HG03521 (cell line): Measurements from ENCODE around the gene STON2.

ENCODE experiments used
- ATAC-seq: cut with Tn5 transposase; IDR thresholded peaks from one replicate; pipeline ENCODE4 v1.9.1; 2021; ENCODE audit warnings: mild to moderate bottlenecking, moderate library complexity; ENCODE audit not compliant: unreplicated experiment

The STON2 gene

DNA sequence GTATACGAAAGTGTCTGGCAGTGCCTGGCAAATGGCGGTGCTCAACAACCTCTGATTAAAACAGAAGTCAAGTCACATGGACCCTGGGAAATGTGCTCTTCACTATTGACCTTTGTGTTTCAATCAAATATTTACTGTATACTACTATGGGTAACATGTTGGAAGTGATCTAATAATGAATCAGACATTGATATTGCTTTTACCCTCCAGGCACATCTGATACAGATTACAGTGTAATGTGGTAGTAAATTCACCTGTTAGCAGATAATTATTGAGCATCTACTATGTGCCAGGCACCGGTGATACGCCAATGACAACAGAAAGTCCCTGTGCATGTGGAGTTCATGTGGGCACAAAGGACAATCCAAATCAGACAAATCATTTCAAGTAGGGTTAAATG lies 63.1 kb downstream of the STON2 start:
- ATAC-seq: no peak

GRCh38 chr14:81336009-81336408 lies 64.1 kb downstream of the STON2 start:
- no peak for ATAC-seq

DNA sequence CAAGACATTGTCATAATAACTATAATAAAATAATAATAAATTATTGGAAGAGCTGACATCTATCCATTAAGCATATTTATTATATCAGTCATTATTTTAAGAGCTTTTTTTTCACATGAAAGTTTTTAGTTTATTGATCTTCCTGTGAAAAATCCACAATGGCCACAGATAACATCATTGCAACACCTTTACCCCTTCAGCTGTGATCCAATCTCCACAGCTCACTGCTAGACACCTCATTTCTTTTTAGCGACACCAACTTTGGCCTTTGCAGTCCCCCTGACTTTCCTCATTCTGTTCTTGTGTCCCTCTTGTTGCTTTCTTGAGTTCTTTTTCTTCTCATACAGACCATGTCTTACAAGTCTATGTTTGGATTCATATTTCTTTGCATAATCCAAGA lies 67.4 kb downstream of the STON2 start:
- no peak for ATAC-seq

DNA sequence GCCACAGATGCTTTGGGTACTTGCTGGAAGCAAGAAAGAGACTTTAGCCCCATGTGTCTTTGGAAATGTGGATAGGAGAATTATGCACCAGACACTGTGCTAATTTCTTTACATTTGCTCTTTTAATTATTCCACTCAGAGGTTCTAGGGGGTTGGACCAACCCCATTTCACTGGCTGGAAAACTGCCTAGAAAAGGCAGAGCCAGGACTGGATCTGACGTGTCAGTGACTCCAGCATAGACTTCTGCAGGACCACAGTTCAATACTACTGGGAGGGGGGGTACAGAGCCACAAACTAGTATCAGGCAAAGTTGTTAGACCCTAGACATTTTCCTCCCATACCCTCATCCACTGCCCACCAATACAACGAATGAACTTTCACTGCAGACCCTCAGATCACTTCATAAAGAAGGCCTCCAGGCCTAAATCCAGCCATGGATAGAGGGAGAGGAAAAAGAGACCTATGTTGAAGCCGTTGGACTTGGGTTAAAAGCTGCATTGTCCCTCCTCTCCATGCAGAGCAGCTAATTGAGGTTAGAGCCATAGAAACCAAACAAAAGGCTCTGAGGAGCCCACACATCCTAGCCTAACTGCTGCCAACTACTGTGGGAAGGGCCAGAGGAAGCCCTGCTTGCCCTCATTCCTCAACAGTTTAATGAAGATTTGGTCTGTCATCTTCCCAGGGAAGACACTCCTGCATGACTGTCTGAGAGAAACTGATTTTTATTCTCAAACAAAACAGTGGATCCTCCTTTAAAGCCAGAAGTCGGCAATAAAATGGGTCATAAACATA lies 68.7 kb downstream of the STON2 start:
- no peak for ATAC-seq

GRCh38 chr14:81330619-81331122 lies 69.5 kb downstream of the STON2 start:
- ATAC-seq: no peak

- ATAC-seq: no peak
Measured at GRCh38 chr14:81329640-81330381, 70.3 kb downstream of the STON2 start.

DNA sequence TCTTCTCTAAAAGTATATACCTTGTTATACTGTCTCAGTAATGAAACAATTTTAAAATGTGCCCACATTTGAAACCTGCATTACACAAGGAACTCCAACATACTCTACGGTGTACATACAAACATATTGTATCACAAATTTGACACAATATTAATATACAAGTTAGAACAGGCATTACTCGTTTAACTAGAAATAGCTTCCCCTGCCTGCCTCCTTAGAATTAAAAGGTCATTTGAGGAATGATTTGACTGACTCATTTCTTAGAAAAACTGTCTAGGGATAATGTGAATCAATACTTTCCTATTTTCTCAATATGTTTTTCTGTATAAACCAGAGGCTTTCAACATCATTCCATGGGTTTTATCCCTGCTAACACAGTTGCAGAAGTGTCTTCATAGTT lies 73.7 kb downstream of the STON2 start:
- no peak for ATAC-seq

GRCh38 chr14:81324011-81324410 lies 76.1 kb downstream of the STON2 start:
- no peak for ATAC-seq

- ATAC-seq: no peak
Measured at GRCh38 chr14:81323093-81323492, 77.0 kb downstream of the STON2 start.

DNA sequence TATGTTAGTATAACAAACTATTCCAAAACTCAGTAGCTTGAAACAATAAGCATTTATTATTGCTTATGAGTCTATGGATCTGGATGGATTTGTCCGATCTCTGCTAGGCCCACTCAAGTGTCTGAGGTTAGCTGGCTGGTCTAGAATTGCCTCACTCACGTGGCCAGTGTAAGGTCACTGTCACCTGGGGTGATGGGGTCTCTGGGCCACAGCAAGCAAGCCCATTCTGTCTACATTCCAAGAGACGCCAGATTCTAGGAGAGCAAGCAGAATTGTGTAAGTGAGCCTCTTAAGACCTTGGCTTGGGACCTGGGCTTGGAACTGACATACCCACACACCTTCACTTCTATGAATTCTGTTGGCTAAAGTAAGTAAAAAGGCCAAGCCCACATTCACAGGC lies 80.2 kb downstream of the STON2 start:
- no peak for ATAC-seq

- no peak for ATAC-seq
Measured at GRCh38 chr14:81319314-81319713, 80.8 kb downstream of the STON2 start.

DNA sequence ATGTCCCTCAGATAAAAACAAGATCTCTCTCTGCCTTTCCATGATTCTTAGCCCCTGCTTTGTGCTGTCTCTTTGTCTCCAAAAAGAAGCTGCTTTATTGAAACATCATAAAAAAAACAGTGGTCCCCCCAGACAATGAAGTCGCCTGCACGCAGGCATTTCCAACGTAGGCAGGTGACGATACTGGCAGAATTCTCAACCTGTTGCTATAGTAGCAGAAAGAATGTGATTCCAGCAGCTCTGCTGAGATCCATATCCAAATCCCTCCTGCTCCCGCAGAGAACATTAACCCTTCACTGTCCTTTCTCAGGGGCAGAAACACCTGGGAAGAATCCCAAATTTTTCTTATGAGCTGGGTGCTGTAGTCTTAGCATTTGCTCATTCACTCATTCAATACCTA lies 84.8 kb downstream of the STON2 start:
- no peak for ATAC-seq

- no peak for ATAC-seq
Measured at GRCh38 chr14:81314443-81315175, 85.5 kb downstream of the STON2 start.

DNA sequence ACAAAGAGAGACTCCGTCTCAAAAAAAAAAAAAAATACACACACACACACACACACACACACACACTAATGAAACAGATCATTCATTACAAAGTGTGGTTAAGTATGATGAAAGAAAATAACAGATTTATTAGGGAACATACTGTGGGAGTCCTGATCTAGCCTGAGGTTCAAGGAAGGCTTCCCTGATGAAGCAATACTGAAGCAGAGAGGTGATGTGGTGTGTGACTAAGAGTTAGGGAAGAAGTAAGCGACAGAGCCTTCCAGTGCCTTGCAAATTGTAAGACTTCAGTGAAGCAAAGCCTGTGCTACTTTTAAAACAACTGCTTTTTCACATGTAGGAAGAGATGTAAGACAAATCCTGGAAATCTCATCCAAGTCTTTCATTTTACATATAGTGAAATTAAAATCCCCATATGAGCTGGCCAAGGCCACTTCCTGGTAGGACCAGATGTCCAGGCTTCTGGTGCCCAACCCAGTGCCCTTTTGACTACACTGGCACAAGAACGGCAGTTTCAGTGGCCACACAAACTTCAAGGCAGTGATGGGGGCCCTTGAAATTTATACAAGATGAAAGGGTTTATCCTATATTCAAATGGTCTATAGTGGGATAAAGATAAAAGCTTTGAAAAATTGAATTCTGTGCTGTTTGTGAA lies 86.2 kb downstream of the STON2 start:
- ATAC-seq: no peak

GRCh38 chr14:81313200-81313599 lies 86.9 kb downstream of the STON2 start:
- ATAC-seq: no peak

DNA sequence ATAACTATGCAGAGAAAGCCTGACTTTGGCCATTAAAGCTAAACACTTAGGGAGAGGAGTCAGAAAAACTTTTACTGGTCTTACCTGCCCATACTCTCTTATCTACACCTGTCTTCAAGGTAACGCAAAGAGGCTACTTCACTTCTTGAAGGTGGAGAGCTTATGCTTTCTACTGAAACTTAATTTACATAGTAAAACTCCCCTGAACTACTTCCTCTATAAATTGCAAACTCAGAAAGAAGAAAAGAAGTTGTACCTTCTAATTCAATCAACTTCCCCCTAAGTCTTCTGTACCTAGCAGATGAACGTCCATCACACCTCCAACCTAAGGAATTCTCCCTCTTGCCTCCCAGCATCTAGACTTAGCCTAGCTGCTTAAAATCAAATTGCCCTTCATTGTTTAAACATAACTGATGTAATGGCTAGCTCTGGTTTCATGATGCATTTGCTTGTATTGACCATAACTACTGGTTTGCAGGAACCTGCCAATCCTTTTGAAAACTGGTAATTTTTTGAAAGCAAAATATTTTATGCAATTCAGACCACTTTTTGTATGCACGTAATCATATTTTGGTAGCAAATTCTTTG lies 87.7 kb downstream of the STON2 start:
- no peak for ATAC-seq

DNA sequence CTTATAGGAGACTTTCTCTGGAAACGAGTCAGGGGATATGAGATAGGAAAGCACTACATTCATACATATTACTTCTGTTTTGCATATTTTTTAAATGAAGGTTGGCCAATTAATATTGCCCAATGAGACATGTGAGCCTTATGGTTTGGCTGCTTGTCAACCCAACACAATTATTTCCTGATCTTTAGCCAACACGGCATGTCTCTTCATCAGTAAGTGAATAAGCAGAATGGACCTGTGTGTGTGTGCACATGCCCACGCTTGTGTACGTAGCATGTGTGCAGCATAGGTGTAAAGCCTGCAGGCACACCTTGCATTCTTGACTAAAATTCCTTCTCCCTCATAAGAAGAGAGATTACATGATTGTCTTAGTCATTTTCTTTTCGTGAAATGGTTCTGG lies 88.3 kb downstream of the STON2 start:
- ATAC-seq: no peak

- no peak for ATAC-seq
Measured at GRCh38 chr14:81311141-81311540, 89.0 kb downstream of the STON2 start.

GRCh38 chr14:81310606-81311005 lies 89.5 kb downstream of the STON2 start:
- ATAC-seq: no peak

- ATAC-seq: no peak
Measured at GRCh38 chr14:81309511-81309910, 90.6 kb downstream of the STON2 start.

DNA sequence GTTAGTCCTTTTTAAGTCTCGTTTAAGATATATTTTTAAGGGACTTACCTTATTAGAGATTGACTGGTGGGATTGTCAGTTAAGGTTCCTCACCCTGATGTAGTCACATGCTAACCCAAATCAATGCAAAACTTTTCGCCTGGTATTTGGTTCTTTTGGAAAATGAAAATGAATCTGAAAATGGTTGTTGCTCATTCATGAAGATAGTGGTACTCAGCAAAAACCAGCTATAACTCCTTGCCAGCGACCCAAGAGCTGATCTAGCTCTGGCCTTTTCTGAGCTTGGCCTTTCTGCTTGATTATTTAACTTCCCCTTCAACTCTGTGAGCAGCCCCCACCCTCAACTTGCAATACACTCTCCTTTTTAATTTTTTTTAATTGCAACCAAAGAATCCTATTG lies 94.4 kb downstream of the STON2 start:
- no peak for ATAC-seq
